GM12872 (cell line): Measurements from ENCODE around the gene GKN2.

Experiments used
- TF ChIP-seq, protein P1 (sequence below): IDR thresholded peaks from 3 replicates; pipeline ENCODE4 v1.5.1; 2011; ENCODE audit warnings: low read depth, mild to moderate bottlenecking, low read length, moderate library complexity; ENCODE audit not compliant: insufficient read depth

The GKN2 gene

DNA sequence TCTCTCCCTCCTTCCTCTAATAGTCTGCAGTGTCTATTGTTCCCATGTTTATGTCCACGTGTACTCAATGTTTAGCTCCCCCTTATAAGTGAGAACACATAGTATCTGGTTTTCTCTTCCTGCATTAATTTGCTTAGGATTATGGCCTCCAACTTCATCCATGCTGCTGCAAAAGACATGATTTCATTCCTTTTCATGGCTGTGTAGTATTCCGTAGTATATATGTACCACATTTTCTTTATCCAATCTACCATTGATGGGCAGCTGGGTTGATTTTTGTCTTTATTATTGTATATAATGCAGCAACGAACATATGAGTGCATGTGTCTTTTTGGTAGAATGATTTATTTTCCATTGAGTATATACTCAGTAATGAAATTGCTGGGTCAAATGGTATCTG is 13.8 kb downstream of the GKN2 start:
- TF ChIP-seq, protein P1, sequence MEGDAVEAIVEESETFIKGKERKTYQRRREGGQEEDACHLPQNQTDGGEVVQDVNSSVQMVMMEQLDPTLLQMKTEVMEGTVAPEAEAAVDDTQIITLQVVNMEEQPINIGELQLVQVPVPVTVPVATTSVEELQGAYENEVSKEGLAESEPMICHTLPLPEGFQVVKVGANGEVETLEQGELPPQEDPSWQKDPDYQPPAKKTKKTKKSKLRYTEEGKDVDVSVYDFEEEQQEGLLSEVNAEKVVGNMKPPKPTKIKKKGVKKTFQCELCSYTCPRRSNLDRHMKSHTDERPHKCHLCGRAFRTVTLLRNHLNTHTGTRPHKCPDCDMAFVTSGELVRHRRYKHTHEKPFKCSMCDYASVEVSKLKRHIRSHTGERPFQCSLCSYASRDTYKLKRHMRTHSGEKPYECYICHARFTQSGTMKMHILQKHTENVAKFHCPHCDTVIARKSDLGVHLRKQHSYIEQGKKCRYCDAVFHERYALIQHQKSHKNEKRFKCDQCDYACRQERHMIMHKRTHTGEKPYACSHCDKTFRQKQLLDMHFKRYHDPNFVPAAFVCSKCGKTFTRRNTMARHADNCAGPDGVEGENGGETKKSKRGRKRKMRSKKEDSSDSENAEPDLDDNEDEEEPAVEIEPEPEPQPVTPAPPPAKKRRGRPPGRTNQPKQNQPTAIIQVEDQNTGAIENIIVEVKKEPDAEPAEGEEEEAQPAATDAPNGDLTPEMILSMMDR, result no peak

DNA sequence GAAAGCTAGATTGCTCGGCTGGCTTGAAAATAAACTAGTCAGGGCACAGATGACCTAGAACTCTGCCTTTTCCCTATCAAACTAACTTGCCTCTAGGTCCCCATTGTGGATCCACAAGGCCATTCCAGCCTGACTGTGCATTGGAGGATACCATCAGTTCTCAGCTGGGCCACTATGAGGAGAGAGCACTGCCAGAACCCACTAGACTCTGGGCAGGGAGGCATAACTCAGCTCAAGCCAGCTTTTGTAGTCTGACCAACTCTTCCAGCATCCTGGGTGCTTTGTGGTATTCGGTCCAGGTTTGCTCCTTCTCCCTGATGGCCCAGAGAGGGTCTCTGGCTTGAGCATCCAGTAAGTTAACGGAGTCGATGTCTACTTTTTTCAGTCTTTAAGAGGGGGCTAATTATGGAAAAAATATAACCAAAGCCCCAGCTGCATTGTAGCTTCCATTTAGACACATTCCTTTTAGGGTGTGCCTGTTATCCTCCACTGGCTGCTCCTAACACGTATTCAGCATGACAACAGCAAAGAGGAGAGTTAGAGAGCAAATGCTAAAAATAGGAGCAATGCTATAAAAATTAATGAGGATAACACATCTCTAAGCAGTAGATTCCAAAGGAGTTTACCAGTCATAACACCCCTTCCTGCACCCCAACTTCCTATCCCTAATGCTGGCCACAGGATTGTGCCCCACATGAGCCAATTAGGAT is 15.2 kb downstream of the GKN2 start:
- TF ChIP-seq, protein P1, result no peak

DNA sequence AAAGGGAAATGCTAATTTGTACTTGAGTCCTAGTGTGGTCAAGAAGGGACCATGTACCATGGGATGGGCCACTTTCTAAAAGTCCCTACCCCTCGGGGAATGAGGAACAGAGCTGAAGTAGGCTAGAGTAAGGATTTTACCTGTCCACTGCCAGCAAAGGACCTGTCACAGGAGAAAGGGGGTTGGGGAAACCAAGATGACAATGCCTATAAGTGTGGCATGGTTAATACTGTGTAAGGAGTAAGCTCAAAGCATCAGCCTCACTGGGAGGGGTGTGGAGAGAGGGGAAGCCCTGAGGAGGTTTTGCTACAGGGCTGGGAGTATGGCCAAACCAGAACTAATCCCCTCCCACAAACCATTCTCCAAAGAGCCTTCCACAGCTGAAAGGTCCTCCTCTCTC is 15.8 kb downstream of the GKN2 start:
- TF ChIP-seq, protein P1, result no peak

DNA sequence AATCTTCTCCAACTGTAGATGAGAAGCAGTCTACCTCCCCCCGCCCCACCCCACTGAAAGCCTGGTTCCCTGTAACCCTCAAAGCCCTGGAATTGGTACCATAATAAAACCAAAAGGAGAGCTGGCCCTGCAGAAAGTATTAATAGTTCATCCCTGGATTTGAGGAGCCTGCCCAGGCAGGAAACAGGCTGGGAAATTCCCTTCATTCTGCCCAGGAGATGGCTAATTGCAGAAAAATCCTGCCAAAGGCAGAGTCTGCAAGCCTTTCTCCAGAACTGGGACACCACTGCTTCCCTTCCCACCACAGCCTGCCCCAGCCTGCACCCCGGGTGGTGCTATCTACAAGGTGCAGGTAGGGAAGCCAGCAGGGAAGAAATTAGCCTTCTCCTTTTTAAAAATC is 16.3 kb downstream of the GKN2 start:
- TF ChIP-seq, protein P1, result no peak

DNA sequence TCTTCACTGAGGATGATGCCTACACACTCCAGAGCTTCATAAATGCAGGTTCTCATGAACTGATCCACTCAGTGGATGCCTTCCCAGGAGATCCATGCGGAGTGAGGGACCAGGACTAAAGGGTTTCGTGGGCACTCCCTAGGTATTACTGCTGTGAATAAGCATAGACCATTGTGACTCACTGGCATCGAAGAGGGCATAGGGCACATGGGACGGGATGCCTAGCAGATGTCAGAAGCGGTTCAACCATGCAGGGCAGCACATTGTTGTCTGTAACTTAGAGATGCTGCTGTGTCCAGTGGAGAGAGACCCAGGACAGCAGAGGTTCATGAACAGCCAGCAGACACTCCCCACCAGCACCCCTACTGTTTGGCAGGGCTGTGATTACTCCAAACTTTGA is 17.2 kb downstream of the GKN2 start:
- TF ChIP-seq, protein P1, result no peak

DNA sequence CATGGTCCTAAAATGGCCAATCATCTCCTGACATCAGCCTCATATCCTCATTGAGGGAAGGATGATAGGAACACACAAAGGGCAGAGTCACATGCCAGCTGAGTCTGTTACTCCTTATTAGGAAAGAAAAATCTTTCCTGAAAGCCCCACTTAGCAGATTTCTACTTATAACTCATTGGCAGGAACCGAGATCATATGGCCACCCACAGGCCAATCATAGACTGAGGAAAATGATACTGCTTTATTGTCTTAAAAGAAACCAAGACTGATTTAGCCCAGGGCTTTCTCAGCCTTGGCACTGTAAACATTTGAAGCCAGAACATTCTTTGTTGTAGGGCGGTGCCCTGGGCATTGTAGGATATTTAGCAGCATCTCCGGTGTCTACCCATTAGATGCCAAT is 18.7 kb downstream of the GKN2 start:
- TF ChIP-seq, protein P1, result no peak

DNA sequence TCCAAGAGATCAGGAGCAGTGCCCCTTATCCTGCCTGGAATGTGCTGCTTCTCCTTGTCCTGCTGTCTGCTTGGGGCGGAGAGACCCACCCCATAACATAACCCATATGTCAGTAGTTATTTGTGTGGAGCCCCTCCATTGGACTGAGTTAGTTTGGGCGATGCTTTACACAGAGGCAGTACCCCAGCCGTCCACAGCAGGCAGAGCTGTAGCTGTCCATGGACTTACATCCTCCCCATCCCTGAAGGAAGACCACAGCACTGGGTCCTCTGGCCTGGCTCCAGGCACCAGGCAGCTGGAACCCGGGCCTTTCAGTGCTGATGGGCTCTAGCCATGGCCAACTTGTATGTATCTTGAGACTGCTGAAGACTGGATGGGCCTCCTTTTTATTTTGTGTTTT is 20.3 kb downstream of the GKN2 start:
- TF ChIP-seq, protein P1, result no peak
